ENCODE measurements around the gene BAX. TPM values are rescaled to one million over a fixed set of nuclear protein-coding genes. Genes with fewer than 3 reads are reported as not detected.
A peak's percentile ranks its signal among the peaks of the same experiment; 100 is the strongest.

BAX gene
- total and polyA plus RNA-seq, 9 of the 15 experiments (the other 6 are each of a cell fraction or from before 2014, with no cell fraction given) = 3.2 to 95.4 (median 44.5) TPM

- no peak for TF ChIP-seq ZNF239 (CRISPR knock-in tag; IDR thresholded peaks at IDR 0.05)
- TF ChIP-seq RAD51 (IDR thresholded peaks at IDR 0.05; ENCODE audit: borderline replicate concordance, low read depth) = peak; percentile 47; the same call in 1 of the 2 replicates
- TF ChIP-seq FOXA1 (IDR thresholded peaks at IDR 0.05; ENCODE audit: borderline replicate concordance) = no peak
- no peak for TF ChIP-seq SMARCA4 (IDR thresholded peaks at IDR 0.05)
- no peak for TF ChIP-seq ZNF445 (CRISPR knock-in tag; IDR thresholded peaks at IDR 0.05; ENCODE audit: low read depth)
- no peak for TF ChIP-seq STAT5B (CRISPR knock-in tag; IDR thresholded peaks at IDR 0.05)
- TF ChIP-seq KLF1 (tag; IDR thresholded peaks at IDR 0.05) = no peak
- no peak for TF ChIP-seq SFPQ (IDR thresholded peaks at IDR 0.05; ENCODE audit: low read depth, low read length)
- no peak for TF ChIP-seq PHB (CRISPR knock-in tag; IDR thresholded peaks at IDR 0.05)
- TF ChIP-seq ZNF316 (IDR thresholded peaks at IDR 0.05) = 0 out of 2 replicates have a peak, but pooled peaks have one; percentile 3
- TF ChIP-seq THAP7 (CRISPR knock-in tag; IDR thresholded peaks at IDR 0.05) = peak; percentile 48; the same call in 1 of the 2 replicates
- TF ChIP-seq ZNF175 (CRISPR knock-in tag; IDR thresholded peaks at IDR 0.05; ENCODE audit: low read depth) = peak; percentile 18; the same call in 1 of the 2 replicates
- no peak for TF ChIP-seq HMG20B (CRISPR knock-in tag; IDR thresholded peaks at IDR 0.05)
- no peak for TF ChIP-seq CHCHD3 (CRISPR knock-in tag; IDR thresholded peaks at IDR 0.05)
- no peak for TF ChIP-seq MTA2 (IDR thresholded peaks at IDR 0.05; ENCODE audit: low read depth)
- peak; percentile 88 for TF ChIP-seq RBM22 (IDR thresholded peaks at IDR 0.05; ENCODE audit: low read depth, low read length, poor library complexity, severe bottlenecking)
- TF ChIP-seq NCOA2 (IDR thresholded peaks at IDR 0.05; ENCODE audit: partially characterized antibody in 2 of 2) = no peak
- peak; percentile 6; the same call in 1 of the 2 replicates for TF ChIP-seq ZNF764 (CRISPR knock-in tag; IDR thresholded peaks at IDR 0.05; ENCODE audit: low read depth)
- no peak; the same call in 1 of the 2 replicates for TF ChIP-seq STAG1 (CRISPR knock-in tag; IDR thresholded peaks at IDR 0.05; ENCODE audit: borderline replicate concordance)
- peak; percentile 46; the same call in 1 of the 2 replicates for TF ChIP-seq ZBTB1 (CRISPR knock-in tag; IDR thresholded peaks at IDR 0.05; ENCODE audit: borderline replicate concordance, low read depth)
- no peak for TF ChIP-seq CHAMP1 (IDR thresholded peaks at IDR 0.05)
- no peak for TF ChIP-seq ZNF133 (CRISPR knock-in tag; IDR thresholded peaks at IDR 0.05)
- no peak for TF ChIP-seq ZFPM2 (CRISPR knock-in tag; IDR thresholded peaks at IDR 0.05)
- TF ChIP-seq ZNF408 (CRISPR knock-in tag; IDR thresholded peaks at IDR 0.05; ENCODE audit: low read depth) = no peak
- no peak for TF ChIP-seq ZNF143 (CRISPR knock-in tag; IDR thresholded peaks at IDR 0.05)
- TF ChIP-seq ZNF444 (CRISPR knock-in tag; IDR thresholded peaks at IDR 0.05) = no peak
Observed at GRCh38 chr19:48965040-48965805, 10.5 kb downstream of the BAX start, which contains the start of gene FTL (continued).
